NCI-H82 treated with DMSO at 0.1 percent for 48 hours (cell line): ENCODE measurements around the gene SESN1.

Source experiments
- DNase-seq: peaks from one replicate; lab custom pipeline; 2025; ENCODE audit not compliant: unreplicated experiment; lab: John Stamatoyannopoulos, UW

Gene SESN1

DNA sequence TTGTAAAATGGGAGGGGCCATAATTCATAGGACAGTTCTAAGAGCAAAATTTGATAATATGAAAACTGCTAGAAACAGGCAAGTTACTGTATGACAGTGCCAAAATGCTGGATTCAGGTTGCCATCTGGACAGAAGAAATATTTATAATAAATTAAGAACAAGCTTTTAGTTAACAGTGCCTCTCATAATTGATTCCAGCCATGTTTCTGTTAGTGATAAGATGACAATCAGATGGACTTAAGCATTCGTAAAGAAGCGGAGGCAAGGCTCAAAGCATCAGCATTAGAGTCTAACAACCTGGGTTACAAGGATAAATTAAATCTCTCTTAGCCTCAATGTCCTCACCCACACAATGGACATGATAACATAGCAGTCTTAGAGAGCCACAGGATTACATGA is 61.0 kb downstream of the SESN1 start:
- DNase-seq = no peak

DNA sequence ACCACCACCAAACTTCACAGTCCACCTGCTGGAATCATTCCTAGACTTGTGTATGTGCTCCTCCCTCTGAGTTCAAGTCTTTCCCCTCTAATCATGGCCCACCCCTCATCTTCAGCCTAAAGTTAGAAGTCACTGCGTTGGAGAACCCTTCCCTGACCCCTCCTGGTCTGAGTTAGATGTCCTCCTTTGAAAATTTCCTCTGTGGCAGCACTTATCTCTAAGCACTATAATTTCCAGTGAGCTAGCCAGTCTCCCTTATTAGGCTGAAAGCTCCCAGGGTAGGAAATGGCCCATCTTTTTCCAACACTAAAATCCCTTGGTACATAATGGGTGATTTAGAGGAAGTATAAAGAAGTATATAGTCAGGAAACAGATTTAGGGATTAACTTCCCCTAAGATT is 63.2 kb downstream of the SESN1 start:
- DNase-seq = no peak

DNA sequence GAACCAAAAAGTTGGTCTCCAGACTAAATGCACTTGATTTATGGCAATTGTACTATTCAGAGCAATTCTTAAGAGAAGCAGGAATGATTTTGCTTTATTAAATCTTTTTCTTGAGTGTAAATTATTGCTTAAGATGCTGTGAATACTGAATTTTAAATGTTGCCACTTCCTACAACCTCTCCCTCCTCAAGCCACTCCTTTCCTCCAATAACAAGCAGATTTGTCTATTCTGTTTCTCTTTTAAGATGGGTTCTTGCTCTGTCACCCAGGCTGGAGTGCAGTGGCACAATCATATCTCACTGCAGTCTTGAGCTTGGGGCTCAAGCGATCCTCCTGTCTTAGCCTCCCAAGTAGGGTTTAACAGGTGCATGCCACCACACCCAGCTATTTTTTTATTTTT is 65.3 kb downstream of the SESN1 start:
- DNase-seq = no peak

DNA sequence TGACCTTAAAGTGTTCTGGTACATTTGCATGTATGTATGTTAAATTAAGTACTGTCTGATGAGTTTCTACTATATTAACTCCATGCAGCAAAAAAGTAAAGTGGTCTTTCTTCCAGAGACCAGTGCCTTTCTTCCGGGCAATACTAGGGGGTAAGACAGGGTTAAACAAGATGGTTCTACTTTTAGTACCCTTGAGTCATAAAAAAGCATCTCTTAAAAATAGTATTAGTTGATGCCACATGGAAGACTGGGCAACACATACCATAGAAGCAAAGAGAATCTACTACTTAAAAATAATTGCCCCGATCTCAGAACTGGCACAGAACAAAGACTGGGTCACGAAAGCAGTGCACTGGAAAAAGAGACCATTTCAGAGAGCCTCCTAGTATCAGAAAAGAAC is 66.2 kb downstream of the SESN1 start:
- DNase-seq = no peak

DNA sequence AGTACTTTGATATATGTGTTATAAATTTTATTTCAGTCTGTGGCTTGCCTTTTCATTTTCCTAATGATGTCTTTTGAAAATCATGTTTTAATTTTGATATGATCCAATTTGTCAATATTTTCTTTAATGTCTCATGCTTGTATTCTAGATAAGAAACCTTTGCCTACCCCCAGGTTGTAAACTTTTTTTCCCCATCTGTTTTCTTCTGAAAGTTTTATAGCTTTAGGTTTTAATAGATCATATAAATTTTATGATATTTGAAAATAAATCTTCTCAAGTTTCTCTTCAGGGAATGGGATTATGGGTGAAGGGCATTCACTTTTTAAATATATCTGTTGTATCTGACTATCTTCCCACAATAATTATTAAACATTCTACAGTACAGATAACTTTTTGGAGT is 66.7 kb downstream of the SESN1 start:
- DNase-seq = no peak

DNA sequence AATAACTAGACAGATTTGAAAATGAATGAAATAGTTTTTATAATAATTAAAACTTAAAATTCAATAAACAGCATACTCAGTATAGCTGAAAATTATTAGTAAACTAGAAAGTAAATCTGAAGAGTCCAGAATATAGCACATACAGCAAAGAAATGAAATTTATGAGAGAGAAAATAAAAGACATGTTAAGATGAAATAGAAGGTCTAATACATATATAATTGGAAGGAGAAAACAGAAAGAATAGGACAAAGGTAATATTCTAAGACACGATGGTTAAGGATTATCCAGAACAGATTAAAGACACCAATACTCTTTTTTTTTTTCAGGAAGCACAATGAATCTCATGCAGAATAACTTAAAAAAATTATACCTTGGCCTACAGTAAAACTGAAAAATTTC is 69.0 kb downstream of the SESN1 start:
- no peak for DNase-seq

DNA sequence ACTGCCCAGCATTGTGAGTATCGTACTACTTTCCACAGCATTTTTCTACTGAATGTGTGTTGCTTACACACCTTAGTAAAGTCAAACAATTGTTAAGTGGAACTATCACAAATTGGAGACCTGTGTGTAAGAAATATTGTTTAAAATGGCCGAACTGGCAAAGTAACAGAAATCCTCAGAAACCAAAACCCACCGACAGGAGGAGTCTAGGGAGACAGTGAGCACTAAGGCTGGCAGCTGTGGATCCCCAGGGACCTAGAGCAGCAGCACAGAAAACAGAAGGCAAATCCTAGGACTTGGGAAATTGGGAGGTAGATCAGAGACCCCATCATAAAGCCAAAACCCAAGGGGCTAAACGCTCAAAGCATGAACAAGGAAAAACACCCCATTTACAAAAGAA is 69.9 kb downstream of the SESN1 start:
- peak; percentile 25 for DNase-seq

DNA sequence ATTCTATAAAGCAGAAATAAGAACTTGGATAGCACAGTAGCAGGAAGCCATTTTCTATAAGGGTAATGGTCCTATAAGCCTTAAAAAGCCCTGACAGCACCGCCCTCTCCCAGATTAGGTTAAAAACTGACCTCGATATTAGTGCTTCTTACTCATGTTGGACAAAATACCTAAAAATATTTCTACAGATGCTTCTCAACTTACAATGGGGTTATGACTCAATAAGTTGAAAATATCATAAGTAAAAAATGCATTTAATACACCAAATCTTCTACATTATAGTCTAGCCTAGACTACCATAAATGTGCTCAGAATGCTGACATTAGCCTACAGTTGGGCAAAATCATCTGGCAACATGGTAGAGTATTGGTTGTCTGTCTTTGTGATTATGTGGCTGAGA is 70.3 kb downstream of the SESN1 start:
- no peak for DNase-seq

DNA sequence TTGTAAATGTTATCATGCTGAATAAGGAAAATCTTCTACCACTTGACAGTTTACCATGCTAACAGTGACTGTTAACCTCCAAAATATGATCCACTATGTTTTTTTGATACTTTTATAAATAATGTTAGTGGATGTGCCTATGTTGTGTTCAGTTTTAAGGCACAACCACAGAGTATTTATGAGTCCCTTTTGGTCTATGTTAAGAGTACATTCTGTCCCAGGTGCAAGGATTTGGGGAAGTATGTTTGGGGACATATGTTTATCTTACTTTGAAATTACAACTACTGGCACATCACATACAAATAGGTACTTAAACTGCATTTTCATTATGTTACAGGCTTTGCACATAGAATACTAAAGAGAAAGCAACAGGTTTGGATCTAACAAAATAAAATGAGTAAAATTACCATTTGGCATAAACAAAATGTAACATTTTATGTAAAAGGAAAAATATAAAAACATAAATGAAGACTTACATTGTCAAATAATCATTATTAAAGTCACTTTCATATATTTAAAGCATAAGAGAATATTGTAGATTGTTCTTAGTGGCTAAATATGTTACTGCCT is 71.2 kb downstream of the SESN1 start:
- no peak for DNase-seq

DNA sequence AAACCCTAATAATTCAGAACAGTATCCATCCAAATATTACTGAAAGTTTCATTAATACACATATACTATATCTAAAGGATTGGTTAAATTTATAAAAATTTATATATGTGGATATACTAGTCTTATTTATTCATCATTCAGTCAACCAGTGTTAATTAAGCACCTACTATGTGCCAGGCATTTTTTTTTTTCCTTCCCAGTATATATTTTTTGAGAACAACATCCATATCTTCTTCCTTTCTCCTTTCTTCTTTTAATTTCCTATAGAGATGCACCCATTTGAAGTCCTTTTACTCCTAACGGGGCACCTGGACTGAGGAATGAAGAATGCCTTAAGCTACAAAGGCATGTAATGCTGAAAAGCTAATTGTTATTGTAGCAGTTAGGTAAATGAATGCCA is 72.8 kb downstream of the SESN1 start:
- no peak for DNase-seq

DNA sequence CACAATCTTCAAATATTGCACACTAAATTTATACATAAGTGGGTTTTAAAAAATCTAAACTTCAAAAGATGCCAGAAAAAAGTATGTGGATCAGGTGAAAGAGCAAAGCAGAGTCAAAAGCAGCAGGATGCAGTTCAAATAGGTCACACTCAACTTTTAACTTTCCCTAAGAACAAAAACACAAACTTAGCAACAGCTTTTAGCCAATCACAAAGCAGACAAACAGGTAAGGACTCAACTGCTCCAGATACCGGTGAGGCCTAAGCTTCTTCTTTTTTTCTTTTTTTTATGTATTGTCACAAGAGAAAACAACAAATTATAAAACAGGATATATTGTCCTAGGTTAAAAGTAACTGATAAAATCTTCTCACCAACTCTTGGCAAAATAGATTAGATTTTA is 74.7 kb downstream of the SESN1 start:
- no peak for DNase-seq

DNA sequence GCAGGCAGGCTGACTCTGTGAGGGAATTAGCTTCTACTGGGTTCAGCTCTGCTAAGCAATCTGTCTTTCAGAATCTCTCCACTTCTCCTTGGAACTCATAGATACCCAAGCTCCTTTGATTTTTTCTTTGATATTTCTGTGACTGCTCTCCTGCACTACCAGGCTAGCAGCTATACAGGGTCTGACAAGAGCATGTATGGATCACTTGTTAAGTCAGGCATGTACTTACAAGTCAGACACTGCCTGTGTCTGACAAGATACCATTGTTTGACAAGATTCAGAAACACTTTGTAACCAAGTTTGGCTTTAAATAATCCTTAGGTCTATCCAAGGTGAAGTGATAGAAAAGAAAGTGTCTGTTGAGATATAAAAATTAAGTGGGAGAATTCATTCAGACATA is 79.5 kb downstream of the SESN1 start:
- DNase-seq = peak; percentile 28

DNA sequence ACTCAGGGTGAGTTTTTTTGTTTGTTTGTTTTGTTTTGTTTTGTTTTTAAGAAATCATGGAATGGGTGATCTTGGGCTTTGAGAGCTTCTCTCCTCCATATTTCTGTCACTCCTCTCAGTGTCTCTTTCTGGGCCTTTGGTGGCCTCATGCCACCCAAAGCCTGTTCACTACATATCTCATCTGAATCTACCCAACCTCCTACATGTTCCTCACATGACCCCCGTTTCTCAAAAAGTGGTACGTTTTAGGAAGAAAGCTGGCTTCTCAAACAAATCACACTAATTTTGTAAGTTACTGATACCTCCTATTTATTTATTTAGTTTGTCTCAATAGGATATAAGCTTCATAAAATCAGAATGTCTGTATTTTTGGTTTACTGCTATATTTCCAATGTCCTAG is 80.0 kb downstream of the SESN1 start:
- no peak for DNase-seq

DNA sequence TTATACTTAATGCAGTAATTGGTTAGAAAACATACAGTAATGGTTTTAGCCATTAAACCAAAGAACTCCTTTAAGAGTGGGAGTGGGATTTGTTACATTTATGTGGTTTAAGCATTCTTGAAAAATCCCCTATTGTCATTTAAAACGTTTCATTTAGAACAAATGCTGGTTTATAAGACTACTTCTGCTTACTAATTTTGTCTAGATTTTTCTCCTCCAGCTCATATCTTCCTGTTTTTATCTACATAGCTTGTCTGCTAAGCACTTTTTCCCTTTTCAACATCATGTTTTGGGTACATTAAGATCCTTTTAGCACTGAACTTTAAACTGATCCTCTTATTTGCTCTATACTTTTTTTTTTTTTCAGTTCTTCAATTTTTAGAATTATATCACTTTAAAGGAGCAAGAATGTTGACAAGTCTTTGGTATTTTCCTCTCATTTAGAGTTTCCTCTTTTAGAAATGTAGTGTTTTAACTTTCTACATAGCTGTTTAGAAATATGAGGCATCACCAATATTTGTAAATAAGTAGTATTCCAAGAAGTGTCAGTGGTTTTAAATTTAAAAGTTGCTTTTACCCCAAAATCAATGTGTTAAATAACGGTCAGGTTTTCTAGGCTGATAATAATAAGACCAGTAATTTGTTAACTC is 80.9 kb downstream of the SESN1 start:
- DNase-seq = no peak

DNA sequence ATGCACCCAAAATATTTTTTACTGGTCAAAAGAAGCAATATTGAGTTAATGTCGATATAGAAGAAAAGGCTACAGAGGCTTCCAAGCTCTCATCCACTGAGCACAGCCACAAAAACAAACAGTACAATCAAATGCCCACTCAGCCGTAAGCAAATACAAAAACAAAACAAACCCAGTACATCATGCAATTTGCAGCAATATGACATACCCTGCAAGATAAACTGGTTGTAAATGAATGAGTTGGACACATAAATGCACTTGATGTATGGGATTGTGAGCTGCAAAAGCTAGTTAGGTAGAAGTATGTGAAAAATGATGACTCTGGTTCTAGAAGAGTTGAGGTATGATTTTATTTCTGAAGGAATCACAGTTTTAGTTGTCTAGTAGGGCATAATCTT is 83.9 kb downstream of the SESN1 start:
- no peak for DNase-seq

DNA sequence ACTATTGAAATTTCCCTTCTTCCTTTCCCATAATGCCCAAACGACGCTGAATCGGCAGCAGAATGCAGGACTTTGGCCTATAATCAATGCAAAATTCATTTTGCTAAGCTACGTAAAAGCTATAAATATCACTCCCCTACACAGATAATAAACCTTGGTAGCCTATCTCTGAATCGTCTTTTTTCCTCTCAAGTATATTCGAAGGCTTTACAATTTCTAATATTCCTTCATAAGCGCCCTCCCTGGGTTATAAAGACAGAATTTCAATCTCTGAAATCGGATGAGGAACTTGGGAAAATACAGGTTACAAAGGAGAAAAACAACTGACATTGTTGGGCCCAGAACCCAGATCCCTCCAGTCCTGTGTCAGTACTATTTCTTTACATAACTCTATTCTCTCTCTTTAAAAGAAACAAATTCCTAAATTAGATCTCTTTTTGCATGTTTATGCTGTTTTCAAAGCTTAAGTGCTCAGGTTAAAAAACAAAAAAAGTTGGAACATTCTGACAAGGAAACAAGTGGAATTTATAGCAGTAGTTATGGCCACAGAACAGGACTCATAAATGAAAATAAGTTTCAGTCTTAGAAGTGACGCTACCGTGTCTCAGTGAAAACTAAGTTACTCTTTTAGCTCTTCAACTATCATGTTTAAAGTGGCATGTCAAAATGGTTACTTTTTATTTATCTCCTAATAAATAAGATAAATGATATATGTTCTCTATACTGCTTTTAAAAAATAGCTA is 84.5 kb downstream of the SESN1 start:
- DNase-seq = no peak

DNA sequence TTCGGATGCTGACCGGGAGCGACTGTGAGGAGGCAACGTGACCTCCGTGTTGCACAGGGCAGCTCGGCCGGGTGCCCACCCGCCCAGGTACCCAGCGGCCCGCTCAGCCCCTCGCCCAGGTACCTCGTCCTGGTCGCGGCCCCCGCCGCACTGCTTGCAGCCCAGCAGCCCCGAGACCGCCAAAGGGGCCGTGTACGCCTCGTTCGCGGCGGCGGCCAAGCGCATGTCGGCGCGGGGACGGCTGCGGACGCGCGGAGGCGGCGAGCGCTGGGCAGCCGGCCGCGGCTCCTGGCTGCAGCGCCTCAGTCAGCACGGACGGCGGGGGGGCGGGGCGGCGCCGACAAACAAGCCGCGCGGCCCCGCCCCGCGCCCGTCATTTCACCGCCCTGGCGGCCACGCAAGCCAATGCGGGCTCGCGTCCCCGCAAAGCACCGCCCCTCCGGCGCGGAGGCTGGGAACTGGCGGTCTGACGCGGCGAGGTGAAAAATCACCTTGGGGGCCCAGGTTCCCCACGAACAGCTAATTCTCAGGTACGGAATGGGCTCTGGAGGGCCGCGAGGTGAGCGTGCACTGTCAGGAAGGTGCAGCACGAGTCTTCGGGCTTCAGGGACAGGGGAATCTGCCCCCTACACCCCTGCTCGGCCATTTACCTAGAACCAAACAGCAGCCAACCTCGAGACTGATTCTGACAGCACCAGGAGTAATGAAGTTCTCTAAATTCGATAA is 85.2 kb downstream of the SESN1 start:
- DNase-seq = peak; percentile 57

DNA sequence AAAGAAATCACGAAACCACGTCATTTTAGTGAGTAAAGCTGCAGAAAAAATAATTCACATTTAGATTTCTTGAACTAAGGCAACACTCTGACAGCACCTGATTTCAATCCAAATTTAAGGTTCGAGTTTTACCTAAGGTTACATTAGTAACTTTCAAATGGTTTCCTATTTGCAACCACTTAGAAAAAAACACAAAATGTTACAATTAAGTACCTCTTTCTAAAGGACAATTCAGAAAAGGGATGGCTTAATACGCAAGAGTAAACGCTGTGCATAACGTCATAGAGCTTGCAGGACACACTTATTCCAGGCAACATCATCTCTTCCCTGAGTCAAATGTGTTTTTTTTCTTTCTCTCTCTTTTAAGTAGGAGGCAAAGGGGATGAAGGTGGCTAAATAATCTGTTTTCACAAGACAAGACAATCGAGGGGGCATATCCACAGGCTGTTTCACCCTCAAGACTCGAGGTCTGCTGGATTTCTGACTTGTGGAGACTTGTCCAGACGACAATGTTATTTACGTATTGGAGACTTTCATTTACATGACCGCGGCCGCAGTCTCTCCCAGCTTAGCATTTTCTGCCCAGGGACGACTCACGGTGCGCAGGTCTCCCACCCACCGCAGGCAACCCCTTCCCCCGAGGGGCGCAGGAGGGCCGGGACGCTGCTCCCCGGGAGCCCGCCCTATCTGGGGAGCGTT is 86.0 kb downstream of the SESN1 start:
- peak; percentile 19 for DNase-seq

DNA sequence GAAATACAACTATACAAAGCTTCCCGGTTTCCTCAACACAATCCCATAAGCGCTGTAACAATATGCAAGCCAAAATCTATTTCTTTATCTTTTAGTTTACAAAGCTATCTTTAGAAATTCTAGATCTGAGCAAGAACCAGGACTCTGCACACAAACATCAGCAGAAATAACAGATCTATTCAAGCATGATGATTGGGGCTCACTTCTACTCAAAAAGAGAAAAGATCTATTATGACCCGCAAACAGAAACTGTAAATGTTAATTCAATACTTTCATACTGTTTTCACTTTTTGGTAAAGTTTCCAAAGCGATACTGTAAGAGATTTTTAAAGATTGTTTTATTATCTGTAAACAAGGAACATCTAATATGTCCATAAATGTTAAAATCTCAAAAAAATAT is 86.6 kb downstream of the SESN1 start:
- DNase-seq = no peak

DNA sequence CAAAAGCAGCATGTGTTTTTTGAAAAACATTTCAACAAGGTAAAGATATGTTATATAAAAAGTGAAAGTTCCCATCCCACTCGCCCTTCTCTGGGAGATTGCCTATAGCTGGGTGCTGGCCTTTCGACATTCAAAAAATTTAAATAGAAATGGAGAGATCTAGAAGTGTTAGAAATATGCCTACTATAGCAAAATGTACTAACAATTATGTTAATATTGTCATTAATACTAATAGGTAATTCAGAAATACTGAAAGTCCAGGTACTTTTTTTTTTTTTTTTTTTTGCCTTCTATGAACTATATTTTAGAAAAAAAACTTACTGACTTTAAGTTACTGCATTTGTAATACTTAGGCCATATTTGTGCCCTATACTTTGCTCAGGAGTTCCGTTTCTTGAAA is 87.1 kb downstream of the SESN1 start:
- no peak for DNase-seq

DNA sequence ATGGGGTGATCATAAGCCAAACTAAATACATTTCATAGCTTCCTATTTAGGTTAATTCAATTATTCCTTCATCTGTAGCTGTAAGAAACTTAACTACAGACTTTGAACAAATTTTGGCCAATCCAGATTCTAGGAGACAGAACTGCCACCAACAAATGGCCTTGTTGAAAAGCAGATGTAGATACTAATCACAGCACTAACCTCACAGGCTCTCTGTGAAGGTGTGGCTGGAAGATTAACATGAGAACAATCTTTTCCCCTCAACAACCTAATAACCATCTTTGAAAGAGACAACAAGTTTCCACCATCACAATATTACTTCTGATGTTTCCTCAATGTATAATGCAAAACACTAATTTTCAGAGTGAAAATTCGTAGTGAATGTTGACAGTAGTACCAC is 87.8 kb downstream of the SESN1 start:
- no peak for DNase-seq
